SJCRH30 (cell line): ENCODE data around the gene SPATA31E1. TPM values are rescaled to one million over a fixed set of nuclear protein-coding genes. Genes with fewer than 3 reads are reported as not detected.
"Not testable (repeated sequence)": the region's sequence is repeated elsewhere in the genome, so short reads cannot be mapped to it uniquely, and the experiment has no call there.

Experiments
- DNase-seq, 2 experiments: peaks; one replicate each; pipeline ENCODE4 v3.0.0-alpha.2; 2015 to 2020
- H3K27ac ChIP-seq: fragments of 250-450 bp; sonication (Bioruptor Pico); 2 replicates; pipeline ENCODE4 v1.5.1; 2020; ENCODE audit warnings: mild to moderate bottlenecking, moderate library complexity
- H3K27me3 ChIP-seq: fragments of 250-450 bp; sonication (Bioruptor Pico); 2 replicates; pipeline ENCODE4 v1.5.1; 2020; ENCODE audit warnings: mild to moderate bottlenecking, moderate library complexity
- H3K36me3 ChIP-seq: fragments of 250-450 bp; sonication (Bioruptor Pico); 2 replicates; pipeline ENCODE4 v1.5.1; 2020; ENCODE audit warnings: mild to moderate bottlenecking, moderate library complexity
- H3K4me1 ChIP-seq: fragments of 250-450 bp; sonication (Bioruptor Pico); 2 replicates; pipeline ENCODE4 v1.5.1; 2020; ENCODE audit warnings: mild to moderate bottlenecking, moderate library complexity
- H3K4me3 ChIP-seq: fragments of 250-450 bp; sonication (Bioruptor Pico); 2 replicates; pipeline ENCODE4 v1.5.1; 2020; ENCODE audit warnings: mild to moderate bottlenecking, moderate library complexity
- H3K9me3 ChIP-seq: fragments of 250-450 bp; sonication (Bioruptor Pico); replicated peaks from 2 replicates; pipeline ENCODE4 v1.5.1; 2020; ENCODE audit warnings: mild to moderate bottlenecking, moderate library complexity
- total RNA-seq: library from RNA; depleted of rRNA; stranded (reverse); fragments of >200 nt; shearing (Covaris generic); gene quantifications from 2 replicates; pipeline ENCODE4 v1.2.3, GENCODE V29; 2014; rRNA removed

Gene SPATA31E1
- total RNA-seq, result not detected in 2 replicates

GRCh38 chr9:87882627-87883026, at the start of gene SPATA31E1:
Gene SPATA31E1 (plus strand): TSS chr9:87882877. CDS start chr9:87882892, 15 bp downstream.
- no peak for DNase-seq
- no peak within 1 kb of the TSS for H3K4me3 ChIP-seq
- no peaks in the 10 kb centered on the region for H3K4me1 ChIP-seq
- no peaks in the 10 kb centered on the region for H3K36me3 ChIP-seq
- H3K9me3 ChIP-seq, result no peaks in the 10 kb centered on the region
- no peaks in the 10 kb centered on the region for H3K27me3 ChIP-seq
- no peak within 1 kb of the TSS for H3K27ac ChIP-seq

GRCh38 chr9:87834357-87834756, 48.3 kb upstream of the SPATA31E1 start:
- Histone ChIP-seq H3K4me1 (no peaks in the 10 kb centered on the region), H3K27me3 (no peaks in the 10 kb centered on the region), H3K9me3 (0 out of 2 replicates have a peak, but pooled peaks cover 2% of the 10 kb centered on the region), H3K27ac (no peak overlapping the region), H3K36me3 (no peaks in the 10 kb centered on the region), H3K4me3 (no peak overlapping the region)
- no peak for DNase-seq

DNA sequence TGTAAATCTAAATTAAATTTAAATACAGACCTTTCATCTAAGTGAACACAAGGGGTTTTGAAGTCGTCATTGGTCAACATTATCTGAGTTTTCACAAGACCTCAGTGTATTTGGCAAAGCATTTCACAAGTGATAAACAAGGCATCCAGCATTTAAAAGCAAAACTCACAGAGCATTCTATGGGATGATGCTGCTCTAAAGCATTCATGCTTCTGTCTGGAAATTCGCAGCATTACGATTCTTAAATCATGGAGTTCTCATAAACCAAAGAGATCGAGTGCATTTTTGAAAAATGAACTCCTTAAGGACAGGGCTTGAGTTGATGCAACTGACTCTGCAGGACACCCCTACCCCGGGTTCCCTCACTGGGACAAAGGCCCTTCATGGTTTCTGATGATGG, 46.1 kb upstream of the SPATA31E1 start:
- H3K4me1 ChIP-seq, result no peaks in the 10 kb centered on the region
- H3K27ac ChIP-seq, result no peak overlapping the region

DNA sequence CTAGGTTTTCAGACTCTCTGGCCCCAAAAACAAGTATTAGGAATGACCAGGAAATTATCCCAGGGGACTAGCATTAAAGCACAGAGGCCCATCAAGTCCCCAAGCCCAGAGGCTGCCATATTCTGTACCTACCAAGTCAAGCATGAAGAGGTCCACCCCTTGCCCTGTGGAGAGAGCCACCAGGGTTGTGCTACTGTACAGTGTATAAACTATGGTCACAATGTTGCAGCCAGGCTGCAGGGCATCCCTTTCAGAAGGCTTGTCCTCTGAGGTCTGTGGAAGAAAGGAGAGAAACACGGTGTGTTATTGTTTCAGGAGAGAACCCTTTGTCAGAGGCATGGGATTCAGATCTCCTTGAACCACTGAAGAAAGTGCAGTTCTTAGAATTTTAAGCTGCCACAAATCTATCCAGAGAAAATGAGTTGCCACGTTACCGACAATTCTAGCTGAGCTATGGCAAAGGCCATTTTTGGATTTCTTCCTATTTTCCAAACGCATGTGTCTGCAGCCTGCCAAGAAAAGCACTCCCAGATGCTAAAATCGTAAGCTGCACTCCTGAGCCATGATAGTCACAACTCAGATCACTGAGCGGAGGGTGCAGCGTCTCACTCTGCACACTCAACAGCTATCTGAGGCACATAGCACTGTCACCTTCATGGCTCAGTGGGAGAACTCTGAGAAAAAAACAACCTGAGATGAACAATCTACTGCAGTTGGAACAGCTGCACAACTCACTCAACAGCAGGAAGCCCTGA, 45.5 kb upstream of the SPATA31E1 start:
- Histone ChIP-seq H3K27me3 (no peaks in the 10 kb centered on the region), H3K4me1 (no peaks in the 10 kb centered on the region), H3K4me3 (no peak overlapping the region), H3K27ac (no peak overlapping the region), H3K9me3 (no peaks in the 10 kb centered on the region), H3K36me3 (no peaks in the 10 kb centered on the region)
- peak in 1 of 2 experiments; percentile 35 for DNase-seq

More for the DNA sequence above, 46.1 kb upstream of the SPATA31E1 start:
- Histone ChIP-seq H3K9me3 (no peaks in the 10 kb centered on the region), H3K36me3 (no peaks in the 10 kb centered on the region), H3K4me3 (no peak overlapping the region), H3K27me3 (no peaks in the 10 kb centered on the region)
- no peak for DNase-seq

DNA sequence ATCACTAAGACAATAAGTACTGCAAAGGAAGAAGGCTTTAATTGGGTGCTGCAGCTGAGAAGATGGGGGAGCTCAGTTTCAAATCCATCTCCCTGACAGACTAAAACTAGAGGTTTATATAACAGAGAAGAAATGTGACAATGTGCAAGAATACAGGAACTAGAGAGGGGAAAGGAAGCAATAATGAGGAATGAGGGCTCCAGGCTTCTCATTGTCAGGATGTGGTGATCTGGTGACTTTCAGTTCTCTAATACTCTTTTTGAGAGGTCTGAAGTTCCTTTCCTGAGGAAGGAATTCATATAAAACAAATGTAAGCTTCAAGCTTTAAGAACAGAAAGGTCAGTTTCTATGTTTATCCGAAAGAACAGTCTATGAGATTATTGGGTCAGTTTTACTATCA, 42.5 kb upstream of the SPATA31E1 start:
- H3K36me3 ChIP-seq, result no peaks in the 10 kb centered on the region
- H3K27ac ChIP-seq, result no peak overlapping the region
- no peaks in the 10 kb centered on the region for H3K9me3 ChIP-seq
- H3K27me3 ChIP-seq, result no peaks in the 10 kb centered on the region
- H3K4me3 ChIP-seq, result no peak overlapping the region
- H3K4me1 ChIP-seq, result 0 out of 2 replicates have a peak, but pooled peaks cover 5% of the 10 kb centered on the region
- no peak for DNase-seq

- no peak for DNase-seq
- Histone ChIP-seq H3K27me3 (no peaks in the 10 kb centered on the region), H3K36me3 (no peaks in the 10 kb centered on the region), H3K27ac (no peak overlapping the region), H3K4me1 (0 out of 2 replicates have a peak, but pooled peaks cover 5% of the 10 kb centered on the region), H3K9me3 (no peaks in the 10 kb centered on the region), H3K4me3 (no peak overlapping the region)
These were observed 39.6 kb upstream of the SPATA31E1 start for GRCh38 chr9:87842878-87843585.

- Histone ChIP-seq H3K4me3 (no peak overlapping the region), H3K36me3 (no peaks in the 10 kb centered on the region)
- DNase-seq, result no peak
These were observed 38.2 kb upstream of the SPATA31E1 start for GRCh38 chr9:87844506-87844905.

DNA sequence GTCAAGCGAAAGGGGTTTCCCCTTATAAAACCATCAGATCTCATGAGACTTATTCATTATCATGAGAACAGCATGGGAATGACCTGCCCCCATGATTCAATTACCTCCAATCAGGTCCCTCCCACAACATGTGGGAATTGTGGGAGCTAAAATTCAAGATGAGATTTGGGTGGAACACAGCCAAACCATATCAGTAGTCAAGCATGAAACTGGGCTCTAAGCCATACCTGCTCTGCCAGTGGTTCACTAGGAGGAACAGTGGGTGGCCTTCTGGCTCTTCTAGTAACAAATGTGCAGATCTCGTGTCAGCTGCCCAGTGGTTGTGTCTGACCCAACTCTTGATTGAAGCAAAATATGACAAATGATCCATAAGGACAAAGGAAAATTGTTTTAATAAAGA, 34.9 kb upstream of the SPATA31E1 start:
- H3K27ac ChIP-seq, H3K27me3 ChIP-seq, H3K9me3 ChIP-seq, H3K4me1 ChIP-seq, H3K4me3 ChIP-seq, H3K36me3 ChIP-seq: not testable (repeated sequence)
- DNase-seq, result peak; percentile 23 to 28

More at GRCh38 chr9:87844506-87844905, 38.2 kb upstream of the SPATA31E1 start:
- no peaks in the 10 kb centered on the region for H3K9me3 ChIP-seq
- H3K27ac ChIP-seq, result no peak overlapping the region
- H3K27me3 ChIP-seq, result no peaks in the 10 kb centered on the region
- 0 out of 2 replicates have a peak, but pooled peaks cover 5% of the 10 kb centered on the region for H3K4me1 ChIP-seq

- no peaks in the 10 kb centered on the region for H3K27me3 ChIP-seq
- no peak for DNase-seq
- no peaks in the 10 kb centered on the region for H3K36me3 ChIP-seq
- H3K4me1 ChIP-seq, result 0 out of 2 replicates have a peak, but pooled peaks cover 1% of the 10 kb centered on the region
- no peaks in the 10 kb centered on the region for H3K9me3 ChIP-seq
- H3K4me3 ChIP-seq, result no peak overlapping the region
- H3K27ac ChIP-seq, result no peak overlapping the region
These were observed 33.4 kb upstream of the SPATA31E1 start for GRCh38 chr9:87849144-87849758.

DNA sequence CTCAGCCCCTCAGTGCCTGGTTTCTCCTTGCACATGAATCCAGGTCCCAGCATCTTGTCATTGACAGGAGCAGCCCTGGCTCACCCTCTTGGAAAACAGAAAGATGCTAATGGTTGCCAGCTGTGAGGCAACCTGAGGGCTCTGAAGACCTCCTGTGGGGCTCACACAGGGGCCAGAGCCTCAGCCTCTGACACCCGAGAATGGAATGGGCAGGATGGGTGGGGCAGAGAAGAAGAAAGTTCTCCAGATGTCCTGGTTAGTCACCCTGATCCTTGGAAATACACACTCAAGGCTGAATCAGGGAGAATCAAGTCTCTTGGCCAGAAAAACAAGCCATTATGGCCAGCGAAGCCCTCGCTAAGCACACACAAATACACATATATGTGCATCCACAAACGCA, 32.3 kb upstream of the SPATA31E1 start:
- no peak overlapping the region for H3K4me3 ChIP-seq
- H3K4me1 ChIP-seq, result no peaks in the 10 kb centered on the region
- H3K36me3 ChIP-seq, result no peaks in the 10 kb centered on the region
- no peak for DNase-seq
- no peaks in the 10 kb centered on the region for H3K9me3 ChIP-seq
- H3K27ac ChIP-seq, result no peak overlapping the region
- no peaks in the 10 kb centered on the region for H3K27me3 ChIP-seq

DNA sequence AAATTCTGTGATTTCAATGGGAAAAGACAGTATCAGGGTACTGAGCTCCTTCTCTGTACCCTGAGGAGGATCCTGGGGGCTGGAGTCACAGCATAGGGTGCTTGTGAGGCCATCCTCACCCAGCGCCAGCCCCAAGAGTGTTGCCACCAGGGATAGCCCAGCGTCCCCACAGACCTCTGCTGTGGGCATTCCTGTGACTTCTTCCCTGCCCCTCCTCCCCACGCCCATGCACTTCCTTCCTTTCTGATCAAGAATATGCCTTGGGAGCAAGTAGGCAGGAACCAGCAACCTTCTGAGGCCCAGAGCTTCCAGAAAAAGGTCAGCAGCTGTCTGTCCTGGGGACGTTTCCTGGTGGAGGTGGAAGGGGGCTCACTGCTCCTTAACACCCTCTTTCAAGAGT, 31.5 kb upstream of the SPATA31E1 start:
- H3K27ac ChIP-seq, H3K9me3 ChIP-seq, DNase-seq, H3K27me3 ChIP-seq, H3K36me3 ChIP-seq, H3K4me1 ChIP-seq, H3K4me3 ChIP-seq: not testable (repeated sequence)

DNA sequence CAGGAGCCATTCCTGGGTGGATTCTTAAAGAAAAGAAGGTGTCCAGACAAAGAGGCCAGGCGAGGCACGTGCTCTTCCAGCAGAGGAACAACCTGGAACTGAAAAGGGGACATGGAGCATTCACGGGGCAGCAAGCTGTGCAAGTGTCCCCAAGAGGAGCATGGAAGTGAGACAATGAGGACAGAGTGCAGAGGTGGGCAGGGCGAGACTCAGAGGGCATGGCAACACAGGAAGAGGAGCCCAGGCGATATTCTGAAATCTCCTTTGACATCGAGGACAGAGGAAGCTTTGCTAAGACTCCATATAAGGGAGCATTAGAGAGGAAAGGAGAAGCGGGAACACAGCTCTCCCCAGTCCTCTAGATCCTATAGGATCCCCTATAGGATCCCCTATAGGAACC, 29.4 kb upstream of the SPATA31E1 start:
- Histone ChIP-seq H3K4me1 (no peaks in the 10 kb centered on the region), H3K36me3 (no peaks in the 10 kb centered on the region), H3K9me3 (no peaks in the 10 kb centered on the region), H3K27me3 (no peaks in the 10 kb centered on the region), H3K4me3 (no peak overlapping the region), H3K27ac (no peak overlapping the region)
- no peak for DNase-seq

DNA sequence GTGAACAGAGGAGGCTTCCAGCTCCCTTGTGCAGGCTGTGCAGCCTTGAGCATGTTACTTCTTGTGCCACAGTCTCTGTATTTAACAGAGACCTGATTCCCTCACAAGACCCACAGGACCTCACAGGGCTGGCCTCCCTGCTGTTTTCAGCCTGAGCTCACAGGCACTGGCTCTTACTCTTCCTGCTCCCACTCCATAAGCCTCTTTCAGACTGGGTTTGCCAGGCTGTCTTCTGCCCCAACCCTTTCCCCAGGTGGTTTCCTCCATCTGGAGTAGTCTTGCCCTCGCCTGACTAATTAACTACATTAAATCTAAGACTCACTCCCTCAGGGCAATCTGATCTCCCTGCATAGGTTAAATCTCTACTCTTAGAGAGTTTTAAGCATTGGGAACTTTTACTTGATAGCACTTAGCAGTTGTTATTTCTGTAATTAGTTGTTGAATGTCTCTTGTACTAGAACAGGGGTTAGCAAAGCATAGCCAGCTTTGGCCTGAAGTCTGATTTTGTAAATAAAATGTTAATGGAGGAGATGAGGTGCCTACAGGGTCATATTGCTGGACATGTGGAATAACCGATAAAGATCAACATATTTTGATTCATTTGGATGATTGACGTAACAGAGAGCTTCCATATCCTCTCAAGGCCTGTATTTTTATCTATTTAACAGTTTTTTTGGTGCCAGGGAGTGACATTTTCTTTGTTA, 28.6 kb upstream of the SPATA31E1 start:
- Histone ChIP-seq H3K9me3 (no peaks in the 10 kb centered on the region), H3K4me3 (no peak overlapping the region), H3K27me3 (no peaks in the 10 kb centered on the region), H3K4me1 (no peaks in the 10 kb centered on the region), H3K27ac (no peak overlapping the region), H3K36me3 (no peaks in the 10 kb centered on the region)
- no peak for DNase-seq

DNA sequence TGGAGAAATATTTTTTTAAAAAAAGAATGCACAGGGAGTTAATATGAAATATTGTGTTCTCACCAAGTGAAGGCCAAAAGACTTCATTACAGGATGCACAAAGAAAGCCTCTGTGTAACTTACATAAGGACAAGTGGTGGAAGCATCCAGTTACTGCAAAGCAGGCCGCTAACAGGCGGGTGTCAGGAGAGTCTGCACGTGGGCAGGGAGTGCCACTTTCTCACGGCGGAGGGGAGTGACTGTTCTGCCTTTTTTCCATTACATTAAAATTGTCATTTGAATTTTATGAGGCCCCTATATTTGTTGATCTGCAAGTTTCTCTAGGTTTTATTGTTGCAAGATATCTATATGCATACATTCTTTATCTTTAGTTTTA, 28.1 kb upstream of the SPATA31E1 start:
- no peak overlapping the region for H3K27ac ChIP-seq
- no peaks in the 10 kb centered on the region for H3K36me3 ChIP-seq
- no peaks in the 10 kb centered on the region for H3K27me3 ChIP-seq
- H3K4me3 ChIP-seq, result no peak overlapping the region
- H3K4me1 ChIP-seq, result no peaks in the 10 kb centered on the region
- no peak for DNase-seq
- H3K9me3 ChIP-seq, result no peaks in the 10 kb centered on the region

- Histone ChIP-seq H3K27ac (no peak overlapping the region), H3K36me3 (no peaks in the 10 kb centered on the region), H3K27me3 (no peaks in the 10 kb centered on the region), H3K4me3 (no peak overlapping the region), H3K4me1 (no peaks in the 10 kb centered on the region), H3K9me3 (no peaks in the 10 kb centered on the region)
- DNase-seq, result no peak
These were observed 27.6 kb upstream of the SPATA31E1 start for GRCh38 chr9:87855061-87855460.
